Measurements from ENCODE around the gene PKNOX2. TPM values are rescaled to one million over a fixed set of nuclear protein-coding genes. Genes with fewer than 3 reads are reported as not detected.

PKNOX2 gene
- total and polyA plus RNA-seq, 2 of the 8 experiments (the other 6 are each of a cell fraction or from before 2014, with no cell fraction given), result 2.0 TPM

GRCh38 chr11:125174686-125175085 is 10.1 kb downstream of the PKNOX2 start:
- H3K27ac ChIP-seq (ENCODE audit: low read depth, low read length), result no peak overlapping the region
- H4K8ac ChIP-seq (ENCODE audit: extremely low read depth, insufficient read depth, low read length), result no peak overlapping the region; the same call in 1 of the 2 replicates
- H3K23me2 ChIP-seq (ENCODE audit: low read depth, low read length), result no peaks in the 10 kb centered on the region
- no peak overlapping the region for H2AK5ac ChIP-seq (ENCODE audit: low read depth, low read length)
- no peaks in the 10 kb centered on the region for H3K9me3 ChIP-seq (ENCODE audit: insufficient read depth in 2 of 2, low read depth in 1 of 2, low read length in 1 of 2)
- H2BK120ac ChIP-seq (replicated peaks; ENCODE audit: low read depth, low read length), result no peak overlapping the region
- no peak overlapping the region for H3K9ac ChIP-seq (replicated peaks in 1 of 4; ENCODE audit: extremely low read depth in 1 of 4, low read depth in 3 of 4, low read length in 3 of 4)
- H3K23ac ChIP-seq (ENCODE audit: insufficient read length), result no peak overlapping the region
- no peak overlapping the region for H3K18ac ChIP-seq (ENCODE audit: extremely low read depth, low read length)
- H3K36me3 ChIP-seq (ENCODE audit: control insufficient read depth in 2 of 4, insufficient read depth in 4 of 4, low read length in 3 of 4), result no peaks in the 10 kb centered on the region
- no peak overlapping the region for H3K56ac ChIP-seq (replicated peaks; ENCODE audit: insufficient read length, low read depth, low read length)
- H3K79me2 ChIP-seq (ENCODE audit: control insufficient read depth in 1 of 2, insufficient read depth in 2 of 2, low read length in 2 of 2), result no peaks in the 10 kb centered on the region
- H3K79me1 ChIP-seq (ENCODE audit: low read depth, low read length), result no peaks in the 10 kb centered on the region
- H2BK15ac ChIP-seq (ENCODE audit: low read length), result no peak overlapping the region
- no peak overlapping the region for H3K4me2 ChIP-seq (ENCODE audit: insufficient read depth in 1 of 2, low read depth in 2 of 2, low read length in 2 of 2)
- no peaks in the 10 kb centered on the region for H4K20me1 ChIP-seq (replicated peaks in 1 of 2; ENCODE audit: control insufficient read depth in 1 of 2, insufficient read depth in 2 of 2, low read length in 2 of 2)
- FAIRE-seq (no peak), DNase-seq (ENCODE audit: low read depth in 1 of 2, low spot score in 2 of 2) (no peak)
- ChIA-PET CTCF (ENCODE audit: partially characterized antibody) (interaction anchor here (0.6 to 13.4 kb wide), 17 partner anchors 10 to 198 kb away, joined by 3 to 123 read pairs (median 4); partner anchors contain the start of gene PKNOX2), POLR2A (ENCODE audit: partially characterized antibody) (interaction anchor here (1.2 to 1.8 kb wide), 2 partner anchors 15 to 50 kb away, joined by 4 read pairs; no protein-coding TSS in a partner anchor)
- H3K4me3 ChIP-seq (ENCODE audit: extremely low read depth in 1 of 4, insufficient read depth in 2 of 4, low read depth in 3 of 4, low read length in 4 of 4), result no peak overlapping the region
- H3K14ac ChIP-seq (ENCODE audit: insufficient read length), result no peak overlapping the region
- no peak overlapping the region for H2AFZ ChIP-seq (ENCODE audit: low read length)
- peaks cover 0 to 3% (median under 1%) of the 10 kb centered on the region in 4 experiments; a peak in 3 of 7 replicates for H3K27me3 ChIP-seq (replicated peaks in 1 of 4; ENCODE audit: control insufficient read depth in 3 of 4, extremely low read depth in 1 of 4, insufficient read depth in 3 of 4, low read length in 3 of 4)
- H3K4ac ChIP-seq (replicated peaks; ENCODE audit: insufficient read length, low read depth, low read length), result no peak overlapping the region
- H3K4me1 ChIP-seq (replicated peaks in 1 of 4; ENCODE audit: control insufficient read depth in 3 of 4, insufficient read depth in 4 of 4, low read length in 3 of 4), result peaks cover 8 to 31% (median 15%) of the 10 kb centered on the region in 4 experiments
- H4K91ac ChIP-seq (replicated peaks; ENCODE audit: insufficient read length, low read length), result no peak overlapping the region
- no peak overlapping the region for H4K5ac ChIP-seq (ENCODE audit: insufficient read length, low read depth, low read length)
- 86% methylated on average over 8 of the region's 8 CpGs; no CpG with 5 or more reads in 1 of the 2 experiments for WGBS, 2 experiments (ENCODE audit: extremely low coverage in 1 of 2, insufficient coverage in 1 of 2, insufficient read length in 1 of 2, insufficient replicate concordance in 2 of 2, low coverage in 1 of 2, low lambda C conversion rate in 2 of 2, missing lambda C conversion rate in 1 of 2)
- no peak overlapping the region for H2BK5ac ChIP-seq (ENCODE audit: low read depth, low read length)
- H2BK12ac ChIP-seq (ENCODE audit: low read depth, low read length), result no peak overlapping the region
- H2BK20ac ChIP-seq (ENCODE audit: low read length), result no peak overlapping the region
- TF ChIP-seq NANOG (IDR thresholded peaks at IDR 0.05; ENCODE audit: insufficient read depth, low read depth, low read length, poor library complexity, severe bottlenecking) (no peak), JUN (IDR thresholded peaks at IDR 0.05; ENCODE audit: low read depth, low read length) (no peak), SIX5 (IDR thresholded peaks at IDR 0.05; ENCODE audit: low read depth, low read length) (no peak), EP300 (IDR thresholded peaks at IDR 0.05; ENCODE audit: borderline replicate concordance in 1 of 2, low read depth in 2 of 2, low read length in 2 of 2) (no peak), ZNF274 (IDR thresholded peaks at IDR 0.05; ENCODE audit: borderline replicate concordance, extremely low read depth, low read length) (no peak), EGR1 (IDR thresholded peaks at IDR 0.05; ENCODE audit: borderline replicate concordance, low read depth, low read length) (no peak), SP4 (IDR thresholded peaks at IDR 0.05; ENCODE audit: low read length) (no peak), BACH1 (IDR thresholded peaks at IDR 0.05; ENCODE audit: low read length) (no peak), SP2 (IDR thresholded peaks at IDR 0.05; ENCODE audit: low read length) (no peak), MAFK (IDR thresholded peaks at IDR 0.05; ENCODE audit: low read depth, low read length) (no peak)
- TF ChIP-seq, protein P1, sequence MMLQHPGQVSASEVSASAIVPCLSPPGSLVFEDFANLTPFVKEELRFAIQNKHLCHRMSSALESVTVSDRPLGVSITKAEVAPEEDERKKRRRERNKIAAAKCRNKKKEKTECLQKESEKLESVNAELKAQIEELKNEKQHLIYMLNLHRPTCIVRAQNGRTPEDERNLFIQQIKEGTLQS (IDR thresholded peaks at IDR 0.05; ENCODE audit: insufficient read depth, low read depth, low read length), result no peak
- TF ChIP-seq, protein P2, sequence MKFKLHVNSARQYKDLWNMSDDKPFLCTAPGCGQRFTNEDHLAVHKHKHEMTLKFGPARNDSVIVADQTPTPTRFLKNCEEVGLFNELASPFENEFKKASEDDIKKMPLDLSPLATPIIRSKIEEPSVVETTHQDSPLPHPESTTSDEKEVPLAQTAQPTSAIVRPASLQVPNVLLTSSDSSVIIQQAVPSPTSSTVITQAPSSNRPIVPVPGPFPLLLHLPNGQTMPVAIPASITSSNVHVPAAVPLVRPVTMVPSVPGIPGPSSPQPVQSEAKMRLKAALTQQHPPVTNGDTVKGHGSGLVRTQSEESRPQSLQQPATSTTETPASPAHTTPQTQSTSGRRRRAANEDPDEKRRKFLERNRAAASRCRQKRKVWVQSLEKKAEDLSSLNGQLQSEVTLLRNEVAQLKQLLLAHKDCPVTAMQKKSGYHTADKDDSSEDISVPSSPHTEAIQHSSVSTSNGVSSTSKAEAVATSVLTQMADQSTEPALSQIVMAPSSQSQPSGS (IDR thresholded peaks at IDR 0.05; ENCODE audit: low read length), result no peak

All from H1 (cell line).